Central memory CD4-positive, alpha-beta T cell (primary cell): Measurements from ENCODE around the gene LMOD1.
"Not testable (repeated sequence)": the region's sequence is repeated elsewhere in the genome, so short reads cannot be mapped to it uniquely, and the experiment has no call there.

ENCODE experiments used
- DNase-seq: peaks from one replicate; pipeline ENCODE4 v3.0.0; 2022

Gene LMOD1

DNA sequence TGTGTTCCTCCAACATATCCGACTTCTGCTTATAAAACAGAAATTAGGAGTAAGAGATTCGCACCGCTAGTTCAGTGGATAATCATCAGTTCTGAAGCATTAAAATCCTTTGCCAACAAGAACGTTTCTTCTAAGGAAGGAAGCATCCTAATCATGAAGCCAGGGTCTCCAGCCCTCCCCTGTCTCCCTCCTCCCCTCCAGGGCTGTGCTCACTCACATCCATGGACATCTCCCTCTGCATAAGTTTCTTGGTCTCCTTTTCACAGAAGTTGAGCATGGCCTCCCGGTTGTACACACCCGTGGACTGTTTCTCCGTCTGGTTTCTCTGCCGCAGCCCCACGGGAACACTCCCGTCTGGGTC lies 505 bp downstream of the LMOD1 start:
- DNase-seq: no peak

- no peak for DNase-seq
Measured at GRCh38 chr1:201945157-201945556, 1.2 kb downstream of the LMOD1 start.

DNA sequence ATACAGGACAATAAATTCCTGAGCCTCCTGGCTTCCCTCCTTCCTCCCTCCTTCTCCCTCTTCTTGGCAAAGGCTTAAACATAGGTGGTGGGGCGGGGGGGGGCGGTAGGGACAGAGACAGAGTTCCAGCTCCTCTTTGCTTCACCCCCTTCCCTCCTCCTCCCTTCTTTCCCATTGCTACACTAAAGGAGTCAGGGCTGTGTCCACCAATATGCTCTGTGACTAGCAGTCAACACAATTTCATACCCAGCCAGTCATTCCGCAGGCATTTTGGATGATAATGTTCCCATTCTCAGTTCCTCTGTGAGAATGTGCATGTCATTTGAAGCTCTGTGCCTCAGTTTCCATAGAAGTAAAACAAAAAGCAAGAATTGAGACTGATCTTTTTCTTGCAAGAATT lies 1.7 kb downstream of the LMOD1 start:
- no peak for DNase-seq

DNA sequence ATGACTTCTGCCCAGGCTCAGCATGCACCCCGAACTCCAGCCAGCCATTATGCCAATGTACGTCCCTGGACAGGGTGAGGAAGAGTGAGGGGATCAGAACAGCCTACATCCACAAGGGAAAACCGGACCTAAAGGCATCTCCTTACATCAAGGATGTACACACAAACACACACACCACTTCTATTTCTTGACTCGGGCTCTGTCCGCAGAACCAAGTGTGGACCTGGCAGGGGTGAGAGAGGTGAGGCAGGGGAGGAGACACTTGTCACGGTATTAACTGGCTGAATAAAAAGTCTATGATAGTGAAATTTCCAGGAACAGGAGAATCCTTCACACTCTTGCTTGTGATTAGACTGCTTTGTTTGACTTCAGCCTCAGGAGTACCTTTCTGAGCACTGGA lies 2.3 kb downstream of the LMOD1 start:
- DNase-seq: no peak

- no peak for DNase-seq
Measured at GRCh38 chr1:201942129-201942495, 4.2 kb downstream of the LMOD1 start.

GRCh38 chr1:201941420-201942128 lies 4.8 kb downstream of the LMOD1 start:
- DNase-seq: no peak

DNA sequence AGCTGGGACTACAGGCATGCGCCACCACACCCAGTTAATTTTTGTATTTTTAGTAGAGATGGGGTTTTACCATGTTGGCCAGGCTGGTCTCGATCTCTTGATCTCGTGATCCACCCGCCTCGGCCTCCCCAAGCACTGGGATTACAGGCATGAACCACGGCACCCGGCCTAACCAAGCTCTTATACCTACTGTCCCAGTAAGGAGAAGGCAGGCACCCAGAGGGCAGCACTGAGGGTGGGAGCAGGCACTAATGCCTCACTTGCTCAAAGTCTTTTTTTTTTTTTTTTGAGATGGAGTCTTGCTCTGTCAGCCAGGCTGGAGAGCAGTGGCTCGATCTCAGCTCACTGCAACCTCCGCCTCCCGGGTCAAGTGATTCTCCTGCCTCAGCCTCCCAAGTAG lies 6.0 kb downstream of the LMOD1 start:
- DNase-seq: not testable (repeated sequence)

DNA sequence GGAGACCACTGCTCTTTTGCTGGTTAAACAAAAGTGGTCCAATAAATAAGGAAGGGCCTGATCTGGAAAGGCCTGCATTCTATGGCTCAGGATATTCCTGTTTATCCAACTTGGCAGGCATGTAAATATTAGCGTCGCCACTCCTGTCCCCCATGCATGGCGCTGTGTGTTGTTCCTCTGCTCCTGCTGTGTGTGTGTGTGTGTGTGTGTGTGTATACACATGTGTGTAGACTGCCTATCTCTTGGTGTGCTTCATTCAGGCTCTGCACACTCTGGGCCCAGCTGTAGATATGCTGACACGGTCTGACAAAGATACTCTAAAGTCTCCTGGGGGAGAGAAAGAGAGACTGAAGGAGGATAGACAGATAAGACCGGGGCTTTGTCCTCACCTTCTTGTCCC lies 6.8 kb downstream of the LMOD1 start:
- DNase-seq: no peak

GRCh38 chr1:201939148-201939547 lies 7.2 kb downstream of the LMOD1 start:
- no peak for DNase-seq

DNA sequence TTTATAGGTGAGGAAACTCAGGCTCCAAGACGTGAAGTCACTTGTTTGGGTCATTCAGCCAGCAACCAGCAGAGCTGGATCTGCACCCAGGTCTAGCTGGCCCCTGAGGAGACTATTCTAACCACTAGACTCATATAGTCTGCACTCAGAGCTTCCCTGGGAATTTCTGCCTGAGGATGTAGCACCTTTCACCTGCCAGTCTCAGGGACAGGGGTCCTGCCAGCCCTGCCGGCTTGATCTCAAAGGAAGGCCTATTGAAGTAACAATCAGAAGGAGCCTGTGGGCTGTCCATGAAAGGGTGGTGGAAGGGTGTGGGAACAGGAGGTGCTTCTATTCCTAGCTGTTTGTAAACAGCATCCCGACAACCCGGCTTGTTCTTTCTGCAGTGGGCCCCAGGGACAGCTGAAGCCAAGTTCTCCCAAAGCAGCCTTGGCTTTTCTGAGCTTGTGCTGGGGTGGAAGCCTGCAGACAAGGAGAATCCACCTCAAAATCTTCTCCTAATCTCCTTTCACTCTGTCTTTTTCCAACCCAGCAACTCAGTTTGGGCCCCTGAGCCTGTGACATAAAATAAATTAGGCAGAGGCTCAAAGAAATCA lies 7.8 kb downstream of the LMOD1 start:
- DNase-seq: no peak

DNA sequence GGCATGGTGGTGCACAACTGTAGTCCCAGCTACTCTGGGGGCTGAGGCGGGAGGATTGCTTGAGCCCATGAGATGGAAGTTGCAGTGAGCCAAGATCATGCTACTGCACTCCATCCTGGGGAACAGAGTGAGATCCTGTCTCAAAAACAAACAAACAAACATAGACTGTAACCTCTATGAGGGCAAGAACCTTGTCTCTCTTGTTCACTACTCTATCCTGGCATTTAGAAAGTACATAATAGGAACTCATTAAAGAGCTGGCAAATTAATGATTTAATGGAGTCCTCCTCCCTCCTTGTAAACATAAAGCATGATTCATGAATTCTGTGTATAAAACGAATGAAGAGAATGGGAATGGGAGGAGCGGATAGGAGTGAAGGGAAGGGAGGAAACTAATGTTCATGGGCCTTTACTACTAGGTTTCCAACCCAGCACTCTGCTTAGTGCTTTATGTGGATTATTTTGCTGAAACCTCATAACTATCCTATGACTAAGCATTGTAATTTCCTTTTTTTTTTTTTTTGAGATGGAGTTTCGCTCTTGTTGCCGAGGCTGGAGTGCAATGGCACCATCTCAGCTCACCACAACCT lies 8.6 kb downstream of the LMOD1 start:
- no peak for DNase-seq

- no peak for DNase-seq
Measured at GRCh38 chr1:201933840-201934430, 12.4 kb downstream of the LMOD1 start.

DNA sequence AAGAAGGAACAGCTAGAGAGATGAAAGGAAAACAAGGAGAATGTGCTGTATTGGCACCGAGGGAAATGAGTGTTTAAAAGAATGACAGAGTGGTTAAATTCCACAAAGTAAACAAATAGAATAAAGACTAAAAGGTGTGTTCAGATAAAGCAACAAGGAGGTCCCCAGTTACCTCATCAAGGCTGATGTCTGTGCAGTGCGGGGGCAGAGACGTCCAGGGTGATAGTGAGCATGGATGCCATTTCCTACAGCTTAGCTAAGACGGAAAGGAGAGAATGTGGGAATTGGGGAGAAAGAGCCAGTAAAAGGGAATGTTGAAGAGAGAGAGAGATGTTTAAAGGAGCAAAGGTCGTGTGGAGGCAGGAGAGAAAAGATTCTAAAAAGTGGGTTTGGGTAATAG lies 15.5 kb downstream of the LMOD1 start:
- DNase-seq: no peak

DNA sequence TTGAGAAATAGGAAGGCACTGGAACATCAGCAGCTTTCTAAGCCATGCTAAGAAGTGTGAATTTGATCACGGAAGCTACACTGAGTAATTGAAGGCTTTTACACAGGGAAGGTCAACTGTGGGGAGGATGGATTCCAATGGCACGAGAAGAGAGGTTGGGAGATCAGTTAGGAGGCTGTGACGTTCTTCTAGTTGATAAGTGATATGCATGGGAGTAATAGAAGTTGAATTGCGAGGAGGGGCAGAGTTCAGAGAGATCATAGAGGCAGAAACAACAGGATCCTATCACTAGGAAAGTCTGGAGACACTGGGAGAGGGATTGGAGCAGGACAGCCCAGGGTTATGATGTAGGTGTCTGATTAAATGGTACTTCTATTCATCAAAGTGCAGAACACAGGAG lies 16.2 kb downstream of the LMOD1 start:
- DNase-seq: no peak

DNA sequence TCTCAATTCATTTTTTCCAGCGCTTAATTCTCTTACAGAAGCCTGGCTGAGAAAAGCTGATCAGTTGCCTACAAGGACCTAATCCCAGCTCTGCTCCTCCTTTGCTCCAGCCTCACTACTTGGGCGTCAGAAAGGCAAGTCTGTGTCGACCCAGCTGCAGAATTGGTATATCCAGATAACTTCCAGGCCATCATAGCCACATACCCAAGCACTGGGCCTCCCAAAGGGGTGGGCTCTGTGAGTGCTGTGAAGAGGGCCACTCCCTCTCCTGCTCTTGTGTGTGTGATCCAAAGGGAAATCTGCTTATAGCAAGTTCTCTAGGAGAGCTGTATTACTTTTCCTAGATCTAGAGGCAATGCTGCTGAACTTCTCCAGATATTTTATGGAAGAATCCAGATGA lies 18.1 kb downstream of the LMOD1 start:
- DNase-seq: no peak

- no peak for DNase-seq
Measured at GRCh38 chr1:201925981-201926645, 20.2 kb downstream of the LMOD1 start.

- DNase-seq: no peak
Measured at GRCh38 chr1:201925301-201925567, 21.1 kb downstream of the LMOD1 start.

- DNase-seq: no peak
Measured at GRCh38 chr1:201921952-201922558, 24.3 kb downstream of the LMOD1 start.

GRCh38 chr1:201918343-201918742 lies 28.0 kb downstream of the LMOD1 start:
- no peak for DNase-seq

DNA sequence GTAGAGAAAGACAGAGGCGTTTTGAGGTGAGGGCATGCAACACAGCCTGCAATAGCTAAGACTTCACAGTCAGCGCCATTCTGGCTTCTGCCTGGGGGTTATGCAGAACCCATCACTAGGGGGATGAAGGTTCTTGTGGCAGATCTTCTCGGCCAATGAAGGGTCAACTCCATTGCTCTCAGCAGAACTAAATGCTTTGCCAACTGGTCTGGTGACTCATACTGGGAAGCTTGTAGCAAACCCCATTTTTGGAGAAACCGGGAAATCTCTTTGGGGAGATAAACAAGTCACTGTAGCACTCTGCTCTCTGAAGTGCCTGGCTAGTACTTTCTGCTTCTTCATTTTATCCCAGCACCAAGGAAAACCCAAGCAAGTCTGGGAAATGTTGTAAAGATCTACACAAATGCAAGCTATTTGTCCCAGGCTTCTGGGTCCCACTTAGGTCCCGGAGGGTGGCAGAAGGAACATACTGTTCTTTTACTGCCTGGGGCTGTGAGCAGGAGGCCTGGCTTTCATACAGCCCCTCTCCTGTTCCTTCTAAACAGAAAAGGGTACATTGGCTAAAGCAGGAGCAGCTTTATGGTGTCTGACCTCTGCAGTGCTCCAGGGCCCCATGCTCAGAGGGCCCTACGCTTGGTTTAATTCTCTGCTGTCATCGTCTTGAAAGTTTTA lies 28.9 kb downstream of the LMOD1 start:
- no peak for DNase-seq

- no peak for DNase-seq
Measured at GRCh38 chr1:201916649-201917249, 29.6 kb downstream of the LMOD1 start.

GRCh38 chr1:201914456-201915235 lies 31.7 kb downstream of the LMOD1 start:
- no peak for DNase-seq
